HG03520 (cell line): Measurements from ENCODE around the gene CGREF1.
A peak's percentile ranks its signal among the peaks of the same experiment; 100 is the strongest.

Experiments
- ATAC-seq: cut with Tn5 transposase; IDR thresholded peaks from one replicate; pipeline ENCODE4 v1.9.1; 2021; ENCODE audit warnings: mild to moderate bottlenecking, moderate library complexity; ENCODE audit not compliant: unreplicated experiment

CGREF1 gene

DNA sequence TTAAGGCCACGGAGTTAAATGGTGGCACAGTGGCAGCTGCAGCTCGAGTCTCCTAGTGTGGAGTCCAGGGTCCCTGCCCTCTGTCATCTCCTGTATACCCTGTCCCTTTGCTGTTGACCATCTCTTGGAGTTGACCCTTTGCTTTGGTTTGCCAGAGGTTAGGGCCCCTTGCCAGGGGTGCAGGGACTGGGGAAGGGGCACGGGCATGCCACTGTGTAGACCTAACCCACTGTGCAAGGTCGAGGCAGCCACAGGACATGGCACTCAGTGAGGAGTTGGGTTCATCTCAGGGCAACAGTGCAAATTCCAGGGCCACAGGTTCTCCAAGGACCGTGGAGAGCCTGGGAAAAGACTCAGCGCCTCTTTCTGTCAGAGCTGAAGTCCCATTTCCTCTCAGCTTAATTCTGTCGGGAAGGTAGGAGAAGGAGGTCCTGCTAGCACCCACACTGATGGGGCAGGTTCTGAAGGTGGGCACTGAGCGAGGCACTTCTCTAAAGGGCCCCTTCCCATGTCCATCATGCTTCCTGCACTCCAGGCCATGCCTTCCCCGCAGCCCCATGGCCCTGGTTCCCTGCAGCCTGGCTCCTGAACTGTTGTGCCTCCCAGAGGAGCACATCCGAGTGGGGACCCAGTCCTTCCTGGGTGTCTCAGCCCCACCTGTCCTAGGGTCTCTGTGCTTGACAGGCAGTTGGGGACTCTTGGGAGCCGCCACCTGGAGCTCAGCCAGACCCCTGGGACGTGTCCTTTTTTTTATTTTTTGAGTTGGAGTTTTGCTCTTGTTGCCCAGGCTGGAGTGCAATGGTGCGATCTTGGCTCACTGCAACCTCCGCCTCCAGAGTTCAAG, 29.6 kb downstream of the CGREF1 start:
- no peak for ATAC-seq

DNA sequence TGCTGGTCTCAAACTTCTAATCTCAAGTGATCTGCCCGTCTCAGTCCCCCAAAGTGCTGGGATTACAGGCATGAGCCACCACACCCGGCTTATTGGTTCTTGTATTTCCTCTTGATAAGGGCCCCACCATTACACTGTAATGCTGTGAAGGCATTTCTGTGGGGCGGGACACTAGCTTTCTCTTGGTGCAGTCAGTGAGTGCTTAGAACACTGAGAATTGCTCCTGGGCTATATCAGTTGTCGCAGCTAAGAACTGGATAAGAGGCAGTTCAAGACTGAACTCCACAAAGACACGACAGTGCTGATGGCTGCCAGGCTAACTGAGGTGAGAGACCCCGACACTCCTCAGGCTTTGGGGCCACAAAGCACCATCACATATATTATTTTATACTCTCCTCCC, 30.3 kb downstream of the CGREF1 start:
- no peak for ATAC-seq

GRCh38 chr2:27087823-27088410, 31.0 kb downstream of the CGREF1 start:
- no peak for ATAC-seq

DNA sequence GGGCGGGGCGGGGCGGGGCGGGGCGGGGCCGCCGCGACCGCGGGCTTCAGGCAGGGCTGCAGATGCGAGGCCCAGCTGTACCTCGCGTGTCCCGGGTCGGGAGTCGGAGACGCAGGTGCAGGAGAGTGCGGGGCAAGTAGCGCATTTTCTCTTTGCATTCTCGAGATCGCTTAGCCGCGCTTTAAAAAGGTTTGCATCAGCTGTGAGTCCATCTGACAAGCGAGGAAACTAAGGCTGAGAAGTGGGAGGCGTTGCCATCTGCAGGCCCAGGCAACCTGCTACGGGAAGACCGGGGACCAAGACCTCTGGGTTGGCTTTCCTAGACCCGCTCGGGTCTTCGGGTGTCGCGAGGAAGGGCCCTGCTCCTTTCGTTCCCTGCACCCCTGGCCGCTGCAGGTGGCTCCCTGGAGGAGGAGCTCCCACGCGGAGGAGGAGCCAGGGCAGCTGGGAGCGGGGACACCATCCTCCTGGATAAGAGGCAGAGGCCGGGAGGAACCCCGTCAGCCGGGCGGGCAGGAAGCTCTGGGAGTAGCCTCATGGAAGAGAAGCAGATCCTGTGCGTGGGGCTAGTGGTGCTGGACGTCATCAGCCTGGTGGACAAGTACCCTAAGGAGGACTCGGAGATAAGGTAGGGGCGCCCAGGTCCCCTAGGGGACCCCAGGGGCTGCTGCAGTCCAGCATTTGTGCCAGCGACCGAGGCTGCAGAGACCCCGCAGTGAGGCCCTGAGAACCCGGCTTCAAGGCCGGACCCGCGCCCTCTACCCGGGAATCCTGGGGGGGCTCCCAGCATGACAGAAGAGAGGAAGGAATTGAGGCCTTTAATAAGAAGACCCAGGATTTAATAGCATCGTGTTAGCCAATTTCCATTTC, 32.0 kb downstream of the CGREF1 start, which contains the start of gene KHK:
Gene KHK, plus strand, starts transcription at position 49 of the 870 bp plus-strand sequence. Its CDS starts 488 bp downstream, at position 537.
- no peak for ATAC-seq

- peak; percentile 63 for ATAC-seq
These were observed 32.7 kb downstream of the CGREF1 start for GRCh38 chr2:27086090-27086723.

- ATAC-seq, result peak; percentile 7
These were observed 33.2 kb downstream of the CGREF1 start for GRCh38 chr2:27085673-27086089.

GRCh38 chr2:27085062-27085672, 33.8 kb downstream of the CGREF1 start:
- no peak for ATAC-seq

GRCh38 chr2:27084297-27085061, 34.4 kb downstream of the CGREF1 start:
- no peak for ATAC-seq

DNA sequence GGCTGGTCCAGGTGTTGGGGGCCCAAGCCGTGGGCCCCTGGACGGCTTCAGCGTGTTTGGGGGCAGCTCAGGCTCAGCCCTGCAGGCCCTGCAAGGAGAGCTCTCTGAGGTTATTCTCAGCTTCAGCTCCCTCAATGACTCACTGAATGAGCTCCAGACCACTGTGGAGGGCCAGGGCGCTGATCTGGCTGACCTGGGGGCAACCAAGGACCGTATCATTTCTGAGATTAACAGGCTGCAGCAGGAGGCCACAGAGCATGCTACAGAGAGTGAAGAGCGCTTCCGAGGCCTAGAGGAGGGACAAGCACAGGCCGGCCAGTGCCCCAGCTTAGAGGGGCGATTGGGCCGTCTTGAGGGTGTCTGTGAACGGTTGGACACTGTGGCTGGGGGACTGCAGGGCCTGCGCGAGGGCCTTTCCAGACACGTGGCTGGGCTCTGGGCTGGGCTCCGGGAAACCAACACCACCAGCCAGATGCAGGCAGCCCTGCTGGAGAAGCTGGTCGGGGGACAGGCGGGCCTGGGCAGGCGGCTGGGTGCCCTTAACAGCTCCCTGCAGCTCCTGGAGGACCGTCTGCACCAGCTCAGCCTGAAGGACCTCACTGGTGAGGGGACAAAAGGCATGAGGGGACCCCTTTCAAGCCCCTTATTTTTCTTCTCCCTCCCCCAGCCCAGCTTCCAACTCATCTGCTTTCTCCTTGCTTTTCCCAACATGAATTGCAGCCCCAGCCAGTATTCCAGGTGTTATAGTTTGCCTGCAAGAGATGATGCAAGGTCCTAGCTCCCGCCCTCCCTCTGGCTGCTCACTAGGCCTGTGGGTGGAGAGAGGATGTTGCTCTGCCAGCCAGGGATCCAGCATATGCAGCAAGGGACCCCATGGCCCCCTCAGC, 35.3 kb downstream of the CGREF1 start:
- no peak for ATAC-seq

DNA sequence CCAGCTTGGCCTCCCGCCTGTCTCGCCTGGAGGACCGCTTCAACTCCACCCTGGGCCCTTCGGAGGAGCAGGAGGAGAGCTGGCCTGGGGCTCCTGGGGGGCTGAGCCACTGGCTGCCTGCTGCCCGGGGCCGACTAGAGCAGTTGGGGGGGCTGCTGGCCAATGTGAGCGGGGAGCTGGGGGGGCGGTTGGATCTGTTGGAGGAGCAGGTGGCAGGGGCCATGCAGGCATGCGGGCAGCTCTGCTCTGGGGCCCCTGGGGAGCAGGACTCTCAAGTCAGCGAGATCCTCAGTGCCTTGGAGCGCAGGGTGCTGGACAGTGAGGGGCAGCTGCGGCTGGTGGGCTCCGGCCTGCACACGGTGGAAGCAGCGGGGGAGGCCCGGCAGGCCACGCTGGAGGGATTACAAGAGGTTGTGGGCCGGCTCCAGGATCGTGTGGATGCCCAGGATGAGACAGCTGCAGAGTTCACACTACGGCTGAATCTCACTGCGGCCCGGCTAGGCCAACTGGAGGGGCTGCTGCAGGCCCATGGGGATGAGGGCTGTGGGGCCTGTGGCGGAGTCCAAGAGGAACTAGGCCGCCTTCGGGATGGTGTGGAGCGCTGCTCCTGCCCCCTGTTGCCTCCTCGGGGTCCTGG, 36.0 kb downstream of the CGREF1 start:
- no peak for ATAC-seq

- no peak for ATAC-seq
These were observed 36.8 kb downstream of the CGREF1 start for GRCh38 chr2:27081984-27082772.

DNA sequence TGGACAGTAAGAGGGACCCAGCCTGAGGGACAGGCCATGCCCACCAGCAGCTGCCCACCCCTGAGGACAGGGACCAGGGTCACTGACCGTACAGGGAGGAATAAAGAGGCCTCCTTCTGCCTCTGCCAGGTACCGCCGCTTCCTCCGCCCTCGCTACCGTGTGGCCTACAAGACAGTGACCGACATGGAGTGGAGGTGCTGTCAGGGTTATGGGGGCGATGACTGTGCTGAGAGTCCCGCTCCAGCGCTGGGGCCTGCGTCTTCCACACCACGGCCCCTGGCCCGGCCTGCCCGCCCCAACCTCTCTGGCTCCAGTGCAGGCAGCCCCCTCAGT, 38.4 kb downstream of the CGREF1 start:
- no peak for ATAC-seq

DNA sequence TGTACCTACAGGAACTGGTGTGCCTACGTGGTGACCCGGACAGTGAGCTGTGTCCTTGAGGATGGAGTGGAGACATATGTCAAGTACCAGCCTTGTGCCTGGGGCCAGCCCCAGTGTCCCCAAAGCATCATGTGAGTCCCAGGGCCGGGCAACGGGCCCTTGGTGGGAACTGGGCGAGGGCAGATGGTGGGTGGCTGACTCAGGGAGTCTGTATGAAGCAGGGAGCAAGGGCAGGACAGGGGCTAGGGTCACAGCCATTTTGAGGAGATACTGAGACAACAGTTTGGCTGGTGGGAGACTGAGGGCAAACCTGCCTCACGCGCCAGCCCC, 38.8 kb downstream of the CGREF1 start:
- no peak for ATAC-seq

GRCh38 chr2:27079233-27080139, 39.4 kb downstream of the CGREF1 start:
- ATAC-seq, result no peak

GRCh38 chr2:27078267-27079194, 40.4 kb downstream of the CGREF1 start, which contains the start of gene EMILIN1:
TSS of gene EMILIN1 (plus strand) at chr2:27078615. CDS start at chr2:27079066, 451 bp downstream.
- ATAC-seq, result no peak

DNA sequence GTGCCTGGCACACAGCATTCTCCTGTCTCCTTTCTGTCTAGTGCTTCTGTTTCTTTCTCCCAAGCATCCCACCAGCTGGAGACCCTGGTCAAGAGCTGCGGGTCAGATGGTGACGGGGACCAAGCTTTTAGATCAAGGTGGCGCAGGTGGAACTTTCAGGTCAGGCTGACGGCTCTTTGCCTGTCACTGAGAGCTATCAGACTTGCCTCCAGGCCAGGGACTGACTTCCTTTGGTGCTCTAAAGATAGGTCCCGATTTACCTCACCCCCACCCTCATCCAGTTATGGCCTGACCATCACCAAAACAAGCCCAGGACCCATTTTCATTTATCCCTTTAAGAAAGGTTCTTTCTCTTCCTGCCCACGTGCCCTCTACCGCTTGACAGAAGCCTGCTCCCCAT, 41.7 kb downstream of the CGREF1 start:
- ATAC-seq, result no peak
